HCT116 (cell line): ENCODE results near the gene DIP2C. TPM values are rescaled to one million over a fixed set of nuclear protein-coding genes. Genes with fewer than 3 reads are reported as not detected.

Experiments used
- ATAC-seq: fragments of 200-7000 bp; cut with Tn5 transposase; 2 replicates; pipeline ENCODE4 v1.9.1; 2020; ENCODE audit warnings: mild to moderate bottlenecking, moderate library complexity
- BruUV-seq: library from RNA; stranded (reverse); fragments of 400-500 nt; replicated peaks from 2 replicates; lab custom pipeline; 2021; lab: Mats Ljungman, UMichigan
- CTCF ChIA-PET: fragments of 300-600 bp; sonication (Branson Sonifier 250); formaldehyde crosslinking; loops from one replicate; lab custom pipeline; 2021; ENCODE audit warnings: antibody characterized with exemption; lab: Charles Lee
- POLR2A ChIA-PET: fragments of 300-600, 350-600 bp; sonication (Branson Sonifier 250); formaldehyde crosslinking; loops from one replicate; lab custom pipeline; 2021; ENCODE audit warnings: antibody characterized with exemption; lab: Charles Lee
- RAD21 ChIA-PET, 2 experiments: fragments of 300-600 bp; sonication (Branson Sonifier 250); formaldehyde crosslinking; loops; one replicate each; lab custom pipeline; 2023; ENCODE audit warnings: low total read pairs in 2 of 2; ENCODE audit not compliant: uncharacterized antibody in 2 of 2, unreplicated experiment in 2 of 2, low non-redundant PET in 1 of 2; lab: Charles Lee
- DNase-seq: peaks from one replicate; pipeline ENCODE4 v3.0.0-alpha.2; 2010; ENCODE audit warnings: low read depth, low spot score
- H2AFZ ChIP-seq: fragments of 200-600 bp; shearing (Covaris generic), sonication (generic); 2 replicates; pipeline ENCODE4 v1.6.1; 2017; ENCODE audit warnings: low read depth, mixed run types, mixed read lengths, antibody characterized with exemption, low read length; ENCODE audit not compliant: poor library complexity, severe bottlenecking
- H3K27ac ChIP-seq: 2 replicates; pipeline ENCODE4 v1.5.1; 2012; ENCODE audit warnings: low read depth, low read length
- H3K27me3 ChIP-seq: fragments of 200-600 bp; sonication (generic); 2 replicates; pipeline ENCODE4 v1.6.1; 2016; ENCODE audit warnings: mixed run types, low read length, mixed read lengths; ENCODE audit not compliant: insufficient read depth
- H3K36me3 ChIP-seq, 2 experiments: fragments of 200-500 bp in 1 of 2; fragments of 200-600 bp in 1 of 2; sonication (Bioruptor generic) in 1 of 2; sonication (generic) in 1 of 2; 2 replicates each; pipeline versions ENCODE4 v1.5.1 to v1.6.1; 2014 to 2016; ENCODE audit warnings: low read length in 2 of 2, inconsistent platforms in 1 of 2, mixed read lengths in 1 of 2, mixed run types in 1 of 2; ENCODE audit not compliant: insufficient read depth in 2 of 2, control insufficient read depth in 1 of 2
- H3K4me1 ChIP-seq, 2 experiments: fragments of 200-600 bp in 1 of 2; sonication (generic) in 1 of 2; 2 replicates each; pipeline versions ENCODE4 v1.5.1 to v1.6.1; 2012 to 2017; ENCODE audit warnings: low read length in 2 of 2, inconsistent platforms in 1 of 2, mild to moderate bottlenecking in 1 of 2, mixed read lengths in 1 of 2, mixed run types in 1 of 2, moderate library complexity in 1 of 2; ENCODE audit not compliant: insufficient read depth in 2 of 2, control insufficient read depth in 1 of 2
- H3K4me2 ChIP-seq: fragments of 200-600 bp; sonication (generic); 2 replicates; pipeline ENCODE4 v1.6.1; 2017; ENCODE audit warnings: mixed run types, low read length, mixed read lengths
- H3K4me3 ChIP-seq, 2 experiments: fragments of 200-600 bp in 1 of 2; sonication (generic) in 1 of 2; replicated peaks in 1 of 2; 2 replicates each; pipeline ENCODE4 v1.5.1; 2011 to 2016; ENCODE audit warnings: low read length in 2 of 2, control low read depth in 1 of 2, low read depth in 1 of 2, mild to moderate bottlenecking in 1 of 2, mixed read lengths in 1 of 2, mixed run types in 1 of 2
- H3K79me2 ChIP-seq: fragments of 200-600 bp; sonication (generic); 2 replicates; pipeline ENCODE4 v1.6.1; 2017; ENCODE audit warnings: mild to moderate bottlenecking, mixed run types, low read length, moderate library complexity, mixed read lengths; ENCODE audit not compliant: insufficient read depth
- H3K9ac ChIP-seq: fragments of 200-600 bp; sonication (generic); 2 replicates; pipeline ENCODE4 v1.6.1; 2016; ENCODE audit warnings: low read length, mixed read lengths
- H3K9me2 ChIP-seq: fragments of 200-600 bp; sonication (generic), shearing (Covaris generic); 2 replicates; pipeline ENCODE4 v1.6.1; 2017; ENCODE audit warnings: mixed run types, mild to moderate bottlenecking, moderate library complexity; ENCODE audit not compliant: insufficient read depth
- H3K9me3 ChIP-seq, 2 experiments: fragments of 200-500 bp in 1 of 2; fragments of 200-600 bp in 1 of 2; sonication (Bioruptor generic) in 1 of 2; sonication (generic) in 1 of 2; 2 replicates each; pipeline ENCODE4 v1.6.1; 2014 to 2017; ENCODE audit warnings: low read length in 2 of 2, mixed read lengths in 2 of 2, inconsistent platforms in 1 of 2, low read depth in 1 of 2, mild to moderate bottlenecking in 1 of 2, mixed run types in 1 of 2, moderate library complexity in 1 of 2; ENCODE audit not compliant: control insufficient read depth in 1 of 2, insufficient read depth in 1 of 2
- H4K20me1 ChIP-seq: fragments of 200-600 bp; sonication (generic), shearing (Covaris generic); 2 replicates; pipeline ENCODE4 v1.6.1; 2017; ENCODE audit warnings: mixed run types, mild to moderate bottlenecking, moderate library complexity; ENCODE audit not compliant: insufficient read depth
- CBX3 ChIP-seq: IDR thresholded peaks from 2 replicates; pipeline ENCODE4 v1.6.1; 2012; ENCODE audit warnings: low read depth
- CEBPB ChIP-seq: IDR thresholded peaks from 2 replicates; pipeline ENCODE4 v1.6.1; 2012; ENCODE audit warnings: low read depth
- EZH2 ChIP-seq: fragments of 200-600 bp; sonication (generic); IDR thresholded peaks from 2 replicates; pipeline ENCODE4 v1.6.1; 2017; ENCODE audit warnings: antibody characterized with exemption, mixed run types
- EZH2phosphoT487 ChIP-seq: fragments of 200-600 bp; IDR thresholded peaks from 2 replicates; pipeline ENCODE4 v1.6.1; 2018; ENCODE audit warnings: antibody characterized with exemption, borderline replicate concordance
- JUND ChIP-seq: IDR thresholded peaks from 2 replicates; pipeline ENCODE4 v1.6.1; 2012
- POLR2A ChIP-seq: IDR thresholded peaks from 2 replicates; pipeline ENCODE4 v1.7.0; 2011; ENCODE audit warnings: borderline replicate concordance; ENCODE audit not compliant: insufficient read depth, insufficient read length; ENCODE audit errors: extremely low read depth
- POLR2AphosphoS5 ChIP-seq: IDR thresholded peaks from 2 replicates; pipeline ENCODE4 v1.6.1; 2011; ENCODE audit warnings: mild to moderate bottlenecking, low read depth, low read length, moderate library complexity
- SP1 ChIP-seq: IDR thresholded peaks from 2 replicates; pipeline ENCODE4 v1.6.1; 2012; ENCODE audit warnings: low read depth
- ZFX ChIP-seq: fragments of 450-650 bp; IDR thresholded peaks from 2 replicates; pipeline ENCODE4 v1.6.1; 2017
- ZNF274 ChIP-seq: fragments of 200-500 bp; sonication (Bioruptor generic); IDR thresholded peaks from 2 replicates; pipeline ENCODE4 v1.6.1; 2014; ENCODE audit warnings: mild to moderate bottlenecking, low read depth, low read length, inconsistent platforms
- intact Hi-C: fragments of 100-400 bp; cut with micrococcal nuclease; formaldehyde crosslinking; loops from 2 replicates; pipeline ENCODE4 v1.10.0; 2022
- total RNA-seq: library from RNA; stranded (reverse); gene quantifications from one replicate; pipeline ENCODE4 v1.2.1, GENCODE V29; 2021; ENCODE audit not compliant: unreplicated experiment
- TF ChIP-seq, protein P1 (sequence below): IDR thresholded peaks from 2 replicates; pipeline ENCODE4 v1.6.1; 2012
- TF ChIP-seq, protein P2 (sequence below): IDR thresholded peaks from 2 replicates; pipeline ENCODE4 v1.6.1; 2011; ENCODE audit warnings: mild to moderate bottlenecking, low read length, moderate library complexity; ENCODE audit not compliant: insufficient replicate concordance; ENCODE audit errors: extremely low read depth
- TF ChIP-seq, protein P3 (sequence below), 3 experiments: fragments of 200-600 bp in 1 of 3; sonication (generic) in 1 of 3; IDR thresholded peaks in 2 of 3; conservative IDR thresholded peaks in 1 of 3; 2 replicates each; pipeline ENCODE4 v1.5.1; 2012 to 2017; ENCODE audit warnings: low read depth in 2 of 3, low read length in 2 of 3, antibody characterized with exemption in 1 of 3, borderline replicate concordance in 1 of 3, control low read depth in 1 of 3, mild to moderate bottlenecking in 1 of 3, mixed read lengths in 1 of 3, mixed run types in 1 of 3, moderate library complexity in 1 of 3; ENCODE audit not compliant: insufficient read depth in 1 of 3
- TF ChIP-seq, protein P4 (sequence below): IDR thresholded peaks from 2 replicates; pipeline ENCODE4 v1.6.1; 2012

DIP2C gene
- total RNA-seq, 1 experiment from 2014 or later: 15.4 TPM

DNA sequence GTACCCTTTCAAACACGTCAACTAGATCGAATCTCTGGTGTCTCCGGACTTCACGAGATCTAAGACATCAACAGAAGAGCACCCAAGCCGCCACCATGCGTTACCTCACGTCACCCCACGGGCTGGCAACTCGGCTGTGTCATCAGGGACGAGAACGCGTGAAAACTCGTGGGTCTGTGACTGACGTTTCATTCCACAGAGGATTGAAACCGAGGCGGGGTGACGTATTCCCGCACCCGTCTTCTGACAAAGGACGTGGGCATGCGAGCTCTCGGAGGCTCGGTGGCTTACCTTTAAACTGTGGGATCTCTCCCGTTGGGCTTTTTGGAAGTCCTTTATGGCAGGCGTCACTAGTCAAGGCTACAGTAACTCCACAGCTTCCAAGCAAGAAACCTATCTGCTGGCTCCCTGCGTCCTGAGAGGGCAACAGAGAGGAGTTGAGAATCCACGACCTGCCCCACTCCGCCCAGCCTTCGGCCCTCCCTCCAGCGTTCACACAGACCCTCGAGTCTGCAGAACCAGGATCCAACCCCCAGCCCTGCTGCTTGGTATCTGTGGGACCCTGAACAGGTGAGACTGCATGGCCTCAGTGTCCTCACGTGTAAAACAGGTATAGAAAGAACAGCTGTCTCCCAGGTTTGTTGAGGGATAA is 298.9 kb downstream of the DIP2C start:
- Histone ChIP-seq H4K20me1 (no peaks in the 10 kb centered on the region), H3K27ac (no peak overlapping the region), H2AFZ (no peak overlapping the region), H3K9me3 (no peaks in the 10 kb centered on the region), H3K4me2 (no peak overlapping the region), H3K9ac (no peak overlapping the region), H3K4me1 (no peaks in the 10 kb centered on the region), H3K79me2 (no peaks in the 10 kb centered on the region)
- ATAC-seq: no peak
- RAD21 ChIA-PET: no interaction called here
- POLR2A ChIA-PET: no interaction called here
- no peak for TF ChIP-seq SP1
- TF ChIP-seq, protein P1, sequence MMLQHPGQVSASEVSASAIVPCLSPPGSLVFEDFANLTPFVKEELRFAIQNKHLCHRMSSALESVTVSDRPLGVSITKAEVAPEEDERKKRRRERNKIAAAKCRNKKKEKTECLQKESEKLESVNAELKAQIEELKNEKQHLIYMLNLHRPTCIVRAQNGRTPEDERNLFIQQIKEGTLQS: no peak
- TF ChIP-seq ZNF274: no peak
- TF ChIP-seq, protein P2, sequence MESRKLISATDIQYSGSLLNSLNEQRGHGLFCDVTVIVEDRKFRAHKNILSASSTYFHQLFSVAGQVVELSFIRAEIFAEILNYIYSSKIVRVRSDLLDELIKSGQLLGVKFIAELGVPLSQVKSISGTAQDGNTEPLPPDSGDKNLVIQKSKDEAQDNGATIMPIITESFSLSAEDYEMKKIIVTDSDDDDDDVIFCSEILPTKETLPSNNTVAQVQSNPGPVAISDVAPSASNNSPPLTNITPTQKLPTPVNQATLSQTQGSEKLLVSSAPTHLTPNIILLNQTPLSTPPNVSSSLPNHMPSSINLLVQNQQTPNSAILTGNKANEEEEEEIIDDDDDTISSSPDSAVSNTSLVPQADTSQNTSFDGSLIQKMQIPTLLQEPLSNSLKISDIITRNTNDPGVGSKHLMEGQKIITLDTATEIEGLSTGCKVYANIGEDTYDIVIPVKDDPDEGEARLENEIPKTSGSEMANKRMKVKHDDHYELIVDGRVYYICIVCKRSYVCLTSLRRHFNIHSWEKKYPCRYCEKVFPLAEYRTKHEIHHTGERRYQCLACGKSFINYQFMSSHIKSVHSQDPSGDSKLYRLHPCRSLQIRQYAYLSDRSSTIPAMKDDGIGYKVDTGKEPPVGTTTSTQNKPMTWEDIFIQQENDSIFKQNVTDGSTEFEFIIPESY: no peak
- no peak for TF ChIP-seq ZFX
- TF ChIP-seq EZH2phosphoT487: no peak
- no peak for TF ChIP-seq JUND
- no peak for TF ChIP-seq CEBPB
- no peak for TF ChIP-seq CBX3
- TF ChIP-seq, protein P3, sequence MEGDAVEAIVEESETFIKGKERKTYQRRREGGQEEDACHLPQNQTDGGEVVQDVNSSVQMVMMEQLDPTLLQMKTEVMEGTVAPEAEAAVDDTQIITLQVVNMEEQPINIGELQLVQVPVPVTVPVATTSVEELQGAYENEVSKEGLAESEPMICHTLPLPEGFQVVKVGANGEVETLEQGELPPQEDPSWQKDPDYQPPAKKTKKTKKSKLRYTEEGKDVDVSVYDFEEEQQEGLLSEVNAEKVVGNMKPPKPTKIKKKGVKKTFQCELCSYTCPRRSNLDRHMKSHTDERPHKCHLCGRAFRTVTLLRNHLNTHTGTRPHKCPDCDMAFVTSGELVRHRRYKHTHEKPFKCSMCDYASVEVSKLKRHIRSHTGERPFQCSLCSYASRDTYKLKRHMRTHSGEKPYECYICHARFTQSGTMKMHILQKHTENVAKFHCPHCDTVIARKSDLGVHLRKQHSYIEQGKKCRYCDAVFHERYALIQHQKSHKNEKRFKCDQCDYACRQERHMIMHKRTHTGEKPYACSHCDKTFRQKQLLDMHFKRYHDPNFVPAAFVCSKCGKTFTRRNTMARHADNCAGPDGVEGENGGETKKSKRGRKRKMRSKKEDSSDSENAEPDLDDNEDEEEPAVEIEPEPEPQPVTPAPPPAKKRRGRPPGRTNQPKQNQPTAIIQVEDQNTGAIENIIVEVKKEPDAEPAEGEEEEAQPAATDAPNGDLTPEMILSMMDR (IDR thresholded peaks at IDR 0.05 in 2 of 3, conservative IDR thresholded peaks at IDR 0.05 in 1 of 3; ENCODE audit: borderline replicate concordance in 1 of 3, insufficient read depth in 1 of 3, low read depth in 2 of 3, low read length in 2 of 3): no peak
- TF ChIP-seq EZH2: no peak
- TF ChIP-seq, protein P4, sequence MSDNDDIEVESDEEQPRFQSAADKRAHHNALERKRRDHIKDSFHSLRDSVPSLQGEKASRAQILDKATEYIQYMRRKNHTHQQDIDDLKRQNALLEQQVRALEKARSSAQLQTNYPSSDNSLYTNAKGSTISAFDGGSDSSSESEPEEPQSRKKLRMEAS: no peak
- no peak for TF ChIP-seq POLR2A
- TF ChIP-seq POLR2AphosphoS5: no peak
- TF ChIP-seq, all 23 proteins: peak for 0
- Histone ChIP-seq H3K36me3 (peaks cover 2 to 8% of the 10 kb centered on the region in 2 experiments; a peak in 2 of 4 replicates), H3K27me3 (no peaks in the 10 kb centered on the region), H3K4me3 (no peak overlapping the region), H3K9me2 (no peaks in the 10 kb centered on the region)
- CTCF ChIA-PET: no interaction called here
- no TSS peak for BruUV-seq
- intact Hi-C loops: no loop called here
- no peak for DNase-seq
